Omental fat pad (tissue), 4 donors: Measurements from ENCODE around the gene SWSAP1. TPM values are rescaled to one million over a fixed set of nuclear protein-coding genes. Genes with fewer than 3 reads are reported as not detected.

Experiments
- ATAC-seq: fragments of 150-250 bp; one replicate; pipeline ENCODE4 v1.9.1; 2016; ENCODE audit warnings: mild to moderate bottlenecking, moderate library complexity; ENCODE audit not compliant: low FRiP score
- DNase-seq: peaks from one replicate; pipeline ENCODE4 v3.0.0-alpha.2; 2019; ENCODE audit warnings: low spot score
- CTCF ChIP-seq, 3 donors: fragments of 450-650 bp; IDR thresholded peaks; one replicate each; pipeline ENCODE4 v1.5.1; 2016 to 2017; ENCODE audit warnings: antibody characterized with exemption in 3 of 3, mild to moderate bottlenecking in 3 of 3, moderate library complexity in 2 of 3
- total RNA-seq, 4 donors: library from RNA; depleted of rRNA; stranded (reverse); fragments of >200 nt; gene quantifications; one replicate each; pipeline ENCODE4 v1.1.0, GENCODE V29; 2016

The SWSAP1 gene
- total RNA-seq, 4 donors from 2014 or later = 0.48 to 3.8 (median 1.6) TPM

- DNase-seq = no peak
- TF ChIP-seq CTCF (IDR thresholded peaks at IDR 0.05) = no peak
- no peak for ATAC-seq
Measured at GRCh38 chr19:11418549-11419506, 44.4 kb downstream of the SWSAP1 start, which contains the start of gene RGL3. TSS of gene RGL3 (minus strand) at chr19:11419314. CDS start at chr19:11419278, 36 bp downstream.

- no peak for TF ChIP-seq CTCF (IDR thresholded peaks at IDR 0.05)
- DNase-seq (no peak), ATAC-seq (no peak)
Measured at GRCh38 chr19:11420429-11421370, 46.2 kb downstream of the SWSAP1 start.

- DNase-seq = no peak
- TF ChIP-seq CTCF (IDR thresholded peaks at IDR 0.05) = no peak
- ATAC-seq = no peak
Measured at GRCh38 chr19:11421371-11422098, 47.1 kb downstream of the SWSAP1 start.

GRCh38 chr19:11422163-11423065 is 47.9 kb downstream of the SWSAP1 start:
- DNase-seq = peak; percentile 41
- ATAC-seq = peak; percentile 32
- no peak for TF ChIP-seq CTCF (IDR thresholded peaks at IDR 0.05)

DNA sequence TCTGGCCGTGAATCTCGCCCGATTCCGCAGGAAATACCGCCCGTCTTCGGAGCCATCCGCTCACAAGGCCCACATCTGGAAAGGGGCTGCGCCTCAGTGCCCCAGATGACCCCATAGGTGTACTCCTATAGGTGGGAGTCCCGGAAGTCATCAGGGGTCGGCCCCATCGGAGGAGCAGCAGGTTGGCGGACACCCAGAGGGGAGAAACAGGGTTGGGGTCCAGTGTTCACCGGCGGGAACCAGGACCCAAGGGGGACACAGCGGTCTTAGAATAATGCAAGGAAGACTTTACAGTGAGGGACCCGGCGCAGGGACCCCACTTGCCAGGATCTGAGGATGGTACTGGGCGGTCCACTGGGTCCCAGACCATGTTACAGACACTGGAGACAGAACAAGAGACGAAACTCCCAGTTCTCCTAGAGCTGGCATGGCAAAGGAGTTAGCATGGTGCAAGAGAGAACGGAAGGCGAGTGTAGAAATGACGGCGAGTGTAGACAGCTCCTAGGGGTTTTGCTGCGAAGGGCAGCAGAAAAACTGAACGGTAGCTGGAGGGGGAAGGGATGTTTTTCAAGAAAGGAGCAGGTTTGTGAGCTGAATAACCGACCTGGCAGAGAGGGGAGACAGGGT is 48.8 kb downstream of the SWSAP1 start:
- DNase-seq (no peak), ATAC-seq (no peak)
- no peak for TF ChIP-seq CTCF (IDR thresholded peaks at IDR 0.05)
